Caco-2 (cell line): Measurements from ENCODE around the gene PAQR4. TPM values are rescaled to one million over a fixed set of nuclear protein-coding genes. Genes with fewer than 3 reads are reported as not detected.

Experiments
- BruUV-seq: library from RNA; stranded (reverse); fragments of 400-500 nt; replicated peaks from 2 replicates; lab custom pipeline; 2021; lab: Mats Ljungman, UMichigan
- CTCF ChIA-PET: fragments of 300-600 bp; sonication (Branson Sonifier 250); formaldehyde crosslinking; loops from one replicate; lab custom pipeline; 2022; ENCODE audit warnings: antibody characterized with exemption; lab: Charles Lee
- POLR2A ChIA-PET: fragments of 300-600 bp; sonication (Branson Sonifier 250); formaldehyde crosslinking; loops from one replicate; lab custom pipeline; 2022; ENCODE audit warnings: antibody characterized with exemption; lab: Charles Lee
- DNase-seq, 2 experiments: peaks; one replicate each; pipeline versions ENCODE4 v3.0.0 to v3.0.0-alpha.2; 2020 to 2022
- H3K27me3 ChIP-seq: replicated peaks from 2 replicates; pipeline ENCODE4 v1.6.0; 2011; ENCODE audit warnings: low read length; ENCODE audit not compliant: control insufficient read depth, insufficient read depth
- H3K36me3 ChIP-seq: 2 replicates; pipeline ENCODE4 v1.5.1; 2011; ENCODE audit warnings: low read length; ENCODE audit not compliant: control insufficient read depth, insufficient read depth
- H3K4me1 ChIP-seq: fragments of 250-450 bp; sonication (Bioruptor Pico); 2 replicates; pipeline ENCODE4 v1.5.1; 2020; ENCODE audit warnings: mild to moderate bottlenecking
- H3K4me3 ChIP-seq: 2 replicates; pipeline ENCODE4 v1.5.1; 2011; ENCODE audit warnings: low read depth, mild to moderate bottlenecking, control low read depth, low read length
- H3K9me3 ChIP-seq: fragments of 250-450 bp; sonication (Bioruptor Pico); 2 replicates; pipeline ENCODE4 v1.5.1; 2020; ENCODE audit warnings: mild to moderate bottlenecking, moderate library complexity
- H3K27ac Mint-ChIP-seq: one replicate; pipeline ENCODE4 v1.8.0; 2022; ENCODE audit warnings: mixed read lengths; ENCODE audit not compliant: unreplicated experiment
- H3K27me3 Mint-ChIP-seq: one replicate; pipeline ENCODE4 v1.8.0; 2022; ENCODE audit warnings: mixed read lengths; ENCODE audit not compliant: insufficient read depth, unreplicated experiment
- H3K36me3 Mint-ChIP-seq: one replicate; pipeline ENCODE4 v1.8.0; 2022; ENCODE audit warnings: mild to moderate bottlenecking, mixed read lengths; ENCODE audit not compliant: insufficient read depth, unreplicated experiment
- H3K4me1 Mint-ChIP-seq: one replicate; pipeline ENCODE4 v1.8.0; 2022; ENCODE audit warnings: low read depth, mixed read lengths; ENCODE audit not compliant: unreplicated experiment
- H3K4me3 Mint-ChIP-seq: one replicate; pipeline ENCODE4 v1.8.0; 2022; ENCODE audit warnings: mild to moderate bottlenecking, moderate library complexity, mixed read lengths; ENCODE audit not compliant: unreplicated experiment
- H3K9me3 Mint-ChIP-seq: one replicate; pipeline ENCODE4 v1.8.0; 2022; ENCODE audit warnings: mixed read lengths; ENCODE audit not compliant: unreplicated experiment
- CTCF ChIP-seq, 2 experiments: fragments of 200-600 bp in 1 of 2; IDR thresholded peaks; 1 replicate in 1 of 2; 2 replicates in 1 of 2; pipeline versions ENCODE4 v1.5.1 to v1.8.0; 2011 to 2022; ENCODE audit warnings: antibody characterized with exemption in 1 of 2, control low read depth in 1 of 2, inconsistent platforms in 1 of 2, low read depth in 1 of 2, low read length in 1 of 2, mild to moderate bottlenecking in 1 of 2, moderate library complexity in 1 of 2; ENCODE audit not compliant: insufficient read depth in 1 of 2, severe bottlenecking in 1 of 2, unreplicated experiment in 1 of 2
- intact Hi-C: fragments of 100-400 bp; cut with micrococcal nuclease; formaldehyde crosslinking; loops from one replicate; pipeline ENCODE4 v1.10.0; 2022; ENCODE audit not compliant: unreplicated experiment
- total RNA-seq: library from RNA; stranded (reverse); gene quantifications from 2 replicates; pipeline ENCODE4 v1.2.3, GENCODE V29; 2022

PAQR4 gene
- total RNA-seq, 1 experiment from 2014 or later: 12.0 TPM

- Histone ChIP-seq H3K36me3 (no peaks in the 10 kb centered on the region; the same call in 1 of the 2 replicates), H3K9me3 (no peaks in the 10 kb centered on the region), H3K4me3 (peak within 1 kb of the TSS; percentile 82), H3K4me1 (peaks cover 16% of the 10 kb centered on the region), H3K27me3 (no peaks in the 10 kb centered on the region)
- BruUV-seq: TSS peak; percentile 78
- Mint-ChIP-seq H3K36me3 (peaks cover 18% of the 10 kb centered on the region), H3K27ac (peak within 1 kb of the TSS; percentile 80), H3K27me3 (no peaks in the 10 kb centered on the region), H3K9me3 (no peaks in the 10 kb centered on the region), H3K4me3 (peak within 1 kb of the TSS; percentile 91), H3K4me1 (no peaks in the 10 kb centered on the region)
- TF ChIP-seq CTCF (IDR thresholded peaks at IDR 0.05; ENCODE audit: insufficient read depth in 1 of 2, low read depth in 1 of 2, low read length in 1 of 2, severe bottlenecking in 1 of 2, unreplicated experiment in 1 of 2): no peak
- ChIA-PET CTCF (interaction anchor here (0.6 to 1.7 kb wide), 4 partner anchors 11 to 171 kb away, joined by 4 to 6 read pairs (median 6); partner anchors contain the start of gene PAQR4), POLR2A (interaction anchor here (0.7 to 1.7 kb wide), 4 partner anchors 16 to 62 kb away, joined by 3 to 5 read pairs (median 5); partner anchors contain the start of gene KREMEN2)
- intact Hi-C loops: loop anchor here (1.0 kb wide), 1 partner anchor 44 kb away; the partner anchor contains the start of gene THOC6
- DNase-seq: peak; percentile 87 to 95
Measured at GRCh38 chr16:2980227-2981176, 11.4 kb downstream of the PAQR4 start, which contains the start of gene PKMYT1. Gene PKMYT1, minus strand, starts transcription at chr16:2980446. Its CDS starts 789 bp downstream, at chr16:2979657.

- POLR2A ChIA-PET: interaction anchor here (1.5 to 1.7 kb wide), 2 partner anchors 17 to 22 kb away, joined by 5 read pairs; partner anchors contain the start of gene KREMEN2
- Mint-ChIP-seq H3K27me3 (no peaks in the 10 kb centered on the region), H3K36me3 (peaks cover 12% of the 10 kb centered on the region), H3K27ac (peak overlapping the region; percentile 21), H3K4me3 (peak overlapping the region; percentile 91), H3K9me3 (no peaks in the 10 kb centered on the region), H3K4me1 (no peaks in the 10 kb centered on the region)
- no peaks in the 10 kb centered on the region for H3K9me3 ChIP-seq
- no peaks in the 10 kb centered on the region for H3K27me3 ChIP-seq
- H3K36me3 ChIP-seq: no peaks in the 10 kb centered on the region; the same call in 1 of the 2 replicates
- DNase-seq: no peak
- intact Hi-C loops: loop anchor here (1.0 kb wide), 1 partner anchor 43 kb away; the partner anchor contains the start of gene THOC6
- BruUV-seq: no TSS peak
- peak overlapping the region; percentile 82; the same call in 1 of the 2 replicates for H3K4me3 ChIP-seq
- peaks cover 16% of the 10 kb centered on the region for H3K4me1 ChIP-seq
- no peak for TF ChIP-seq CTCF (IDR thresholded peaks at IDR 0.05; ENCODE audit: insufficient read depth in 1 of 2, low read depth in 1 of 2, low read length in 1 of 2, severe bottlenecking in 1 of 2, unreplicated experiment in 1 of 2)
- CTCF ChIA-PET: interaction anchor here (0.6 to 1.6 kb wide), 2 partner anchors 16 to 43 kb away, joined by 4 to 6 read pairs; no protein-coding TSS in a partner anchor
Measured at GRCh38 chr16:2981177-2981898, 12.2 kb downstream of the PAQR4 start.
